Measurements from ENCODE around the gene CRACR2A.

Gene CRACR2A

GRCh38 chr12:3757261-3757660 is 4.4 kb upstream of the CRACR2A start:
- no peak for DNase-seq (ENCODE audit: extremely low spot score)
- POLR2A ChIA-PET, result no interaction called here
- CTCF ChIA-PET, result no interaction called here
- TF ChIP-seq FOXM1 (IDR thresholded peaks at IDR 0.05; ENCODE audit: borderline replicate concordance), result no peak
- no peak for TF ChIP-seq ZNF384 (IDR thresholded peaks at IDR 0.05)
- no peak for TF ChIP-seq BHLHE40 (IDR thresholded peaks at IDR 0.05; ENCODE audit: borderline replicate concordance)
- no peak for TF ChIP-seq SP1 (IDR thresholded peaks at IDR 0.05)
- no peak for TF ChIP-seq L3MBTL2 (conservative IDR thresholded peaks at IDR 0.05)
- TF ChIP-seq ELF4 (IDR thresholded peaks at IDR 0.05), result no peak
- no peak for TF ChIP-seq FOXK2 (IDR thresholded peaks at IDR 0.05)
- TF ChIP-seq TARDBP (IDR thresholded peaks at IDR 0.05), result no peak
- TF ChIP-seq, protein P1, sequence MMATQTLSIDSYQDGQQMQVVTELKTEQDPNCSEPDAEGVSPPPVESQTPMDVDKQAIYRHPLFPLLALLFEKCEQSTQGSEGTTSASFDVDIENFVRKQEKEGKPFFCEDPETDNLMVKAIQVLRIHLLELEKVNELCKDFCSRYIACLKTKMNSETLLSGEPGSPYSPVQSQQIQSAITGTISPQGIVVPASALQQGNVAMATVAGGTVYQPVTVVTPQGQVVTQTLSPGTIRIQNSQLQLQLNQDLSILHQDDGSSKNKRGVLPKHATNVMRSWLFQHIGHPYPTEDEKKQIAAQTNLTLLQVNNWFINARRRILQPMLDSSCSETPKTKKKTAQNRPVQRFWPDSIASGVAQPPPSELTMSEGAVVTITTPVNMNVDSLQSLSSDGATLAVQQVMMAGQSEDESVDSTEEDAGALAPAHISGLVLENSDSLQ (IDR thresholded peaks at IDR 0.05), result no peak
- TF ChIP-seq ARNT (IDR thresholded peaks at IDR 0.05), result no peak
- no peak for TF ChIP-seq LEF1 (IDR thresholded peaks at IDR 0.05; ENCODE audit: borderline replicate concordance)
- TF ChIP-seq SUZ12 (IDR thresholded peaks at IDR 0.05), result no peak
- TF ChIP-seq HDGF (IDR thresholded peaks at IDR 0.05; ENCODE audit: borderline replicate concordance), result no peak
- TF ChIP-seq FOXA1 (IDR thresholded peaks at IDR 0.05), result no peak
- TF ChIP-seq NFRKB (IDR thresholded peaks at IDR 0.05), result no peak
- no peak for TF ChIP-seq CTBP1 (IDR thresholded peaks at IDR 0.05; ENCODE audit: borderline replicate concordance)

GRCh38 chr12:3755898-3756297 is 3.0 kb upstream of the CRACR2A start:
- TF ChIP-seq HDGF (IDR thresholded peaks at IDR 0.05; ENCODE audit: borderline replicate concordance) (no peak), NFRKB (IDR thresholded peaks at IDR 0.05) (no peak), ARNT (IDR thresholded peaks at IDR 0.05) (no peak), SP1 (IDR thresholded peaks at IDR 0.05) (no peak), FOXM1 (IDR thresholded peaks at IDR 0.05; ENCODE audit: borderline replicate concordance) (no peak), LEF1 (IDR thresholded peaks at IDR 0.05; ENCODE audit: borderline replicate concordance) (no peak), FOXK2 (IDR thresholded peaks at IDR 0.05) (no peak), CTBP1 (IDR thresholded peaks at IDR 0.05; ENCODE audit: borderline replicate concordance) (no peak), TARDBP (IDR thresholded peaks at IDR 0.05) (no peak), L3MBTL2 (conservative IDR thresholded peaks at IDR 0.05) (no peak), ZNF384 (IDR thresholded peaks at IDR 0.05) (no peak), SUZ12 (IDR thresholded peaks at IDR 0.05) (no peak)
- DNase-seq (ENCODE audit: extremely low spot score), result no peak
- POLR2A ChIA-PET, result no interaction called here
- CTCF ChIA-PET, result no interaction called here

- no peak for DNase-seq (ENCODE audit: extremely low spot score)
- POLR2A ChIA-PET, result interaction anchor here (1.2 to 1.5 kb wide), 3 partner anchors 10 to 19 kb away, joined by 4 to 6 read pairs (median 4); no protein-coding TSS in a partner anchor
- CTCF ChIA-PET, result interaction anchor here (1.3 kb wide), 1 partner anchor 454 kb away, joined by 5 read pairs; no protein-coding TSS in a partner anchor
- no peak for TF ChIP-seq ZNF384 (IDR thresholded peaks at IDR 0.05)
- TF ChIP-seq L3MBTL2 (conservative IDR thresholded peaks at IDR 0.05), result no peak
- TF ChIP-seq ARNT (IDR thresholded peaks at IDR 0.05), result no peak
- no peak for TF ChIP-seq TARDBP (IDR thresholded peaks at IDR 0.05)
- TF ChIP-seq FOXK2 (IDR thresholded peaks at IDR 0.05), result no peak
- TF ChIP-seq, protein P1 (IDR thresholded peaks at IDR 0.05), result no peak
- no peak for TF ChIP-seq SP1 (IDR thresholded peaks at IDR 0.05)
- TF ChIP-seq ELF4 (IDR thresholded peaks at IDR 0.05), result no peak
- TF ChIP-seq SUZ12 (IDR thresholded peaks at IDR 0.05), result no peak
- no peak for TF ChIP-seq CTBP1 (IDR thresholded peaks at IDR 0.05; ENCODE audit: borderline replicate concordance)
- TF ChIP-seq FOXM1 (IDR thresholded peaks at IDR 0.05; ENCODE audit: borderline replicate concordance), result no peak
- TF ChIP-seq HDGF (IDR thresholded peaks at IDR 0.05; ENCODE audit: borderline replicate concordance), result no peak
- TF ChIP-seq NFRKB (IDR thresholded peaks at IDR 0.05), result no peak
- TF ChIP-seq BHLHE40 (IDR thresholded peaks at IDR 0.05; ENCODE audit: borderline replicate concordance), result no peak
- TF ChIP-seq LEF1 (IDR thresholded peaks at IDR 0.05; ENCODE audit: borderline replicate concordance), result no peak
- TF ChIP-seq FOXA1 (IDR thresholded peaks at IDR 0.05), result no peak
These were observed 805 bp upstream of the CRACR2A start for GRCh38 chr12:3753544-3754284.

DNA sequence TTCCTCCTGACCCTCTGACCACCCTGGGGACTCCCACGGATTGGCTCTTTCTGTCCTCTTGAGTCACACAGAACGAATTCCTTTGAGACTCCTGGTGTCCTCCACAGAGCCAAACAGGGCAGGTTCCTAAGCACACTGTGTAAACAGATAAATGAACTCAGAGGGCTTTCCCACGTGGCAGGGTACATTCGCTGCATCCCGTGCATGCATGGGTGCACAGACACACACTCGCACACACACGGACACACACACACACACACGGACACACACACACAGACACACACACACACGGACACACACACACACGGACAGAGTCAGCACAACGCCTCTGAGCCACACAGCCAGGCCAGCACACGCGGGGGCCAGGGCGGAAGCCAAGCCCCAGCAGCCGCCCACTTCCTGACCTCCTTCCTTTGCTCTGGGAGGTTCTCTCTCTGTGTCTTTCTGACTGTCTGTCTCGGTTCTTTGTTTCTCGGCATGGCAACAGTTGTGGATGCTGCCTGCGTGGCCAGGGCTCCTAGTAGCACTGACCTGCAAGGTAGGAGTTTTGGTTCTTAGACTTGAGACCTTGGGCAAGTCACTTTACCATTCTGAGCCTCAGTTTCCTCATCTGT is 706 bp downstream of the CRACR2A start:
- ChIA-PET CTCF (interaction anchor here (1.3 kb wide), 1 partner anchor 452 kb away, joined by 5 read pairs; no protein-coding TSS in a partner anchor), POLR2A (interaction anchor here (1.2 to 1.5 kb wide), 3 partner anchors 8 to 20 kb away, joined by 4 to 6 read pairs (median 4); no protein-coding TSS in a partner anchor)
- no peak for TF ChIP-seq LEF1 (IDR thresholded peaks at IDR 0.05; ENCODE audit: borderline replicate concordance)
- no peak for DNase-seq (ENCODE audit: extremely low spot score)

GRCh38 chr12:3751151-3752095 is 1.5 kb downstream of the CRACR2A start:
- CTCF ChIA-PET, result no interaction called here
- POLR2A ChIA-PET, result no interaction called here
- no peak for TF ChIP-seq HDGF (IDR thresholded peaks at IDR 0.05; ENCODE audit: borderline replicate concordance)
- TF ChIP-seq ZNF384 (IDR thresholded peaks at IDR 0.05), result no peak
- no peak for TF ChIP-seq FOXM1 (IDR thresholded peaks at IDR 0.05; ENCODE audit: borderline replicate concordance)
- no peak for TF ChIP-seq SUZ12 (IDR thresholded peaks at IDR 0.05)
- no peak for TF ChIP-seq FOXK2 (IDR thresholded peaks at IDR 0.05)
- TF ChIP-seq L3MBTL2 (conservative IDR thresholded peaks at IDR 0.05), result no peak
- no peak for TF ChIP-seq ELF4 (IDR thresholded peaks at IDR 0.05)
- TF ChIP-seq FOXA1 (IDR thresholded peaks at IDR 0.05), result no peak
- no peak for TF ChIP-seq ARNT (IDR thresholded peaks at IDR 0.05)
- no peak for TF ChIP-seq CTBP1 (IDR thresholded peaks at IDR 0.05; ENCODE audit: borderline replicate concordance)
- no peak for TF ChIP-seq SP1 (IDR thresholded peaks at IDR 0.05)
- no peak for DNase-seq (ENCODE audit: extremely low spot score)

Data from HEK293T (cell line).